ENCODE data around the gene METTL16.

DNA sequence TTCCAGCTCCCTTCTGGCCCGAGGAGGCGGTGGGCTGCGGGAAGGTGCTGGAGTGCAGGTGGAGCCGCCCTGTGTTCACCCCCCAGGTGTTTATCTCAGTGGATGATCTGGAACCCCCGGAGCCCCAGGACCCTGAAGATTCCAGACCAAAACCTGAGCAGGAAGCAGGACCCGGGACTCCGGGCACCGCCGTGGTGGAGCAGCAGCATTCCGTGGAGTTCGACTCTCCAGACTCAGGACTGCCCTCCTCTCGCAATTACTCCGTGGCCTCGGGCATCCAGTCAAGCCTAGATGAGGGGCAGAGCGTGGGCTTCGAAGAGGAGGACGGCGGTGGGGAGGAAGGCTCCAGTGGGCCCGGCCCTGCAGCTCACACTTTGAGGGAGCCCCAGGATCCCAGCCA lies 136.3 kb downstream of the METTL16 start:
- TF ChIP-seq CTCF (IDR thresholded peaks at IDR 0.05) (no peak), POLR2A (IDR thresholded peaks at IDR 0.05) (no peak)

All from uterus (tissue), 2 donors.